Colonic mucosa (tissue), 4 donors: ENCODE data around the gene ARHGEF2. TPM values are rescaled to one million over a fixed set of nuclear protein-coding genes. Genes with fewer than 3 reads are reported as not detected.
A peak's percentile ranks its signal among the peaks of the same experiment; 100 is the strongest.

Experiments used
- DNase-seq: peaks from one replicate; pipeline ENCODE4 v3.0.0-alpha.2; 2020
- H3K27ac ChIP-seq: fragments of 200-600 bp; one replicate; pipeline ENCODE4 v1.8.0; 2021
- H3K27me3 ChIP-seq: fragments of 200-600 bp; one replicate; pipeline ENCODE4 v1.8.0; 2021
- H3K36me3 ChIP-seq: fragments of 200-600 bp; one replicate; pipeline ENCODE4 v1.8.0; 2021
- H3K4me1 ChIP-seq: fragments of 200-600 bp; one replicate; pipeline ENCODE4 v1.8.0; 2021; ENCODE audit warnings: mild to moderate bottlenecking
- H3K4me3 ChIP-seq: fragments of 200-600 bp; one replicate; pipeline ENCODE4 v1.8.0; 2021
- H3K9ac ChIP-seq, 2 donors: one replicate each; pipeline ENCODE4 v1.7.0; 2013; ENCODE audit warnings: control low read depth in 2 of 2, low read depth in 2 of 2, low read length in 2 of 2
- H3K9me3 ChIP-seq: fragments of 200-600 bp; one replicate; pipeline ENCODE4 v1.8.0; 2021
- CTCF ChIP-seq: fragments of 200-600 bp; IDR thresholded peaks from one replicate; pipeline ENCODE4 v1.8.0; 2022; ENCODE audit warnings: antibody characterized with exemption, mild to moderate bottlenecking
- intact Hi-C: fragments of 100-400 bp; cut with DNase I; formaldehyde crosslinking; loops from one replicate; pipeline ENCODE4 v1.14.1; 2022
- total RNA-seq, 2 donors: library from RNA; stranded (reverse); fragmentation: NEBNext Ultra II Directional in 1 of 2; extraction: Animal tissue kit (Norgen Biotek cat#: 25700) in 1 of 2; gene quantifications; one replicate each; pipeline ENCODE4 v1.2.1, GENCODE V29; 2021
- donor health status: healthy.
- donor health status: DM: no; HTN: no; CAD: no.
- donor health status: DM: no; HTN: no; CAD: no.

The ARHGEF2 gene
- total RNA-seq, 2 donors from 2014 or later: 91.9 to 92.6 TPM

- DNase-seq: no peak
- H3K27ac ChIP-seq: no peak overlapping the region
- H3K36me3 ChIP-seq: peaks cover 15% of the 10 kb centered on the region
- H3K4me3 ChIP-seq: no peak overlapping the region
- no peak overlapping the region for H3K9ac ChIP-seq
- H3K27me3 ChIP-seq: no peaks in the 10 kb centered on the region
- H3K9me3 ChIP-seq: no peaks in the 10 kb centered on the region
- no peaks in the 10 kb centered on the region for H3K4me1 ChIP-seq
- no peak for TF ChIP-seq CTCF
- intact Hi-C loops: no loop called here
These were observed 31.1 kb upstream of the ARHGEF2 start for GRCh38 chr1:156009404-156009803.

GRCh38 chr1:156006666-156007376 is 28.5 kb upstream of the ARHGEF2 start:
- peaks cover 3% of the 10 kb centered on the region for H3K4me1 ChIP-seq
- no peaks in the 10 kb centered on the region for H3K27me3 ChIP-seq
- TF ChIP-seq CTCF: no peak
- H3K4me3 ChIP-seq: no peak overlapping the region
- intact Hi-C loops: no loop called here
- no peaks in the 10 kb centered on the region for H3K9me3 ChIP-seq
- H3K27ac ChIP-seq: no peak overlapping the region
- no peak overlapping the region for H3K9ac ChIP-seq
- DNase-seq: no peak
- peaks cover 9% of the 10 kb centered on the region for H3K36me3 ChIP-seq

GRCh38 chr1:156004843-156005584 is 26.7 kb upstream of the ARHGEF2 start:
- Histone ChIP-seq H3K9ac (peak overlapping the region in 1 of 2 donors; percentile 7), H3K36me3 (no peaks in the 10 kb centered on the region), H3K27ac (peak overlapping the region; percentile 54), H3K4me1 (peaks cover 3% of the 10 kb centered on the region), H3K4me3 (no peak overlapping the region), H3K27me3 (no peaks in the 10 kb centered on the region), H3K9me3 (no peaks in the 10 kb centered on the region)
- no peak for TF ChIP-seq CTCF
- peak; percentile 84 for DNase-seq
- intact Hi-C loops: no loop called here

GRCh38 chr1:156003923-156004188 is 25.5 kb upstream of the ARHGEF2 start:
- intact Hi-C loops: no loop called here
- H3K9ac ChIP-seq: peak overlapping the region in 1 of 2 donors; percentile 73
- H3K4me3 ChIP-seq: peak overlapping the region; percentile 39

More at GRCh38 chr1:156003923-156004188, 25.5 kb upstream of the ARHGEF2 start:
- DNase-seq: no peak
- no peak for TF ChIP-seq CTCF
- no peaks in the 10 kb centered on the region for H3K9me3 ChIP-seq
- H3K27me3 ChIP-seq: no peaks in the 10 kb centered on the region
- H3K4me1 ChIP-seq: peaks cover 3% of the 10 kb centered on the region
- H3K36me3 ChIP-seq: no peaks in the 10 kb centered on the region
- peak overlapping the region; percentile 81 for H3K27ac ChIP-seq
